ENCODE data around the gene HOMER2. TPM values are rescaled to one million over a fixed set of nuclear protein-coding genes. Genes with fewer than 3 reads are reported as not detected.
"Not testable (repeated sequence)": the region's sequence is repeated elsewhere in the genome, so short reads cannot be mapped to it uniquely, and the experiment has no call there.

The HOMER2 gene
- 1 to 10 TPM; 2.2 to 4.4 TPM for total RNA-seq

- Mint-ChIP-seq H3K9me3 (no peaks in the 10 kb centered on the region), H3K36me3 (no peaks in the 10 kb centered on the region), H3K27ac (no peak within 1 kb of the TSS)
- peak in 1 of 2 donors; percentile 19 for DNase-seq (ENCODE audit: low spot score in 2 of 2)
- peak; percentile 34 to 71 for ATAC-seq
Observed at GRCh38 chr15:82952158-82953081, at the start of gene HOMER2. TSS of gene HOMER2 (minus strand) at chr15:82952720. CDS start at chr15:82952535, 185 bp downstream.

- not testable (repeated sequence) for H3K9me3 Mint-ChIP-seq; ATAC-seq; H3K36me3 Mint-ChIP-seq; DNase-seq (ENCODE audit: low spot score in 2 of 2)
- H3K27ac Mint-ChIP-seq, result peak overlapping the region in 1 of 2 donors; percentile 60
Observed at GRCh38 chr15:83000672-83001031, 48.1 kb upstream of the HOMER2 start.

- ATAC-seq, result peak; percentile 77 to 86
- H3K27ac Mint-ChIP-seq, result peak overlapping the region; percentile 34 to 60
- peak in 1 of 2 donors; percentile 18 for DNase-seq (ENCODE audit: low spot score in 2 of 2)
- no peaks in the 10 kb centered on the region for H3K9me3 Mint-ChIP-seq
- no peaks in the 10 kb centered on the region for H3K36me3 Mint-ChIP-seq
Observed at GRCh38 chr15:82999905-83000671, 47.6 kb upstream of the HOMER2 start.

DNA sequence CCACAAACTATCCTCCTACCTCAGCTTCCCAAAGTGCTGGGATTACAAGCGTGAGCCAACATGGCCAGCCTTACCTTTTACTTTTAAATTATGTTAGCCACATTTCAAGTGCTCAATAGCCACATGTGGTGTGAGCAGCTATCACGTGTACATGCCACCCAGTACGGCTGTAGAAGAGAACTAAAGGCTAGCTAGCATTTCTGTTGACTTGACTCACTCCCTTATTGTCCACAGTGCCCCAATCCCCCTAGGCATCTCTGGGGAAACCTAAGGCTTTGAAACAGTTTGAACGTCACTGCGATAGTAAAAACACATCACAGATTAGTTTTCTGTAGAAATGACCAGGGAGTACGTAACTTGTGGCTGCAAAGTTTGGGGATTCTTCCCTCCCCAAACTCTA is 46.9 kb upstream of the HOMER2 start:
- no peak for DNase-seq (ENCODE audit: low spot score in 2 of 2)
- no peak for ATAC-seq
- Mint-ChIP-seq H3K36me3 (no peaks in the 10 kb centered on the region), H3K27ac (peak overlapping the region in 1 of 2 donors; percentile 60), H3K9me3 (no peaks in the 10 kb centered on the region)

DNA sequence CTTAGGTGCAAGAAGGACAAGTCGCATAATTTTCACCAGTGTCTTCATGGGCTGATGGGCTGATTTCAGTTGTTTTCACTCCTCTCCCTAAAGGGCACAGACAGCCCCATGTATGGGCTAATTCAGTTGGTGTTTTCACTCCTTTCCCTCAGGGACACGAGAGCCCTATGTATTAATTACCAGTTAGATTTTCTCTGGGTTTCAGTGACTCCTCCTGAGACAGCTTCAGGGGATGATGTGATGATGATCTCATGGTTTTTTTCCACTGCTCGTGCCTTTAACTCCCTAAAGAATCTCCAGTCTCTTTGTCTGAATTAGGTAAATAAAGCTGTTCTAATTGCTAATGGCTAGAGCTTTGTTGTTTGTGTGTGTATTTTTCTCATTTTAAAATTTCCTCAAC is 43.4 kb upstream of the HOMER2 start:
- DNase-seq (ENCODE audit: low spot score in 2 of 2), result no peak
- H3K36me3 Mint-ChIP-seq, result peaks cover 0 to 5% of the 10 kb centered on the region in 2 donors
- ATAC-seq, result no peak
- H3K9me3 Mint-ChIP-seq, result no peaks in the 10 kb centered on the region
- H3K27ac Mint-ChIP-seq, result no peak overlapping the region

DNA sequence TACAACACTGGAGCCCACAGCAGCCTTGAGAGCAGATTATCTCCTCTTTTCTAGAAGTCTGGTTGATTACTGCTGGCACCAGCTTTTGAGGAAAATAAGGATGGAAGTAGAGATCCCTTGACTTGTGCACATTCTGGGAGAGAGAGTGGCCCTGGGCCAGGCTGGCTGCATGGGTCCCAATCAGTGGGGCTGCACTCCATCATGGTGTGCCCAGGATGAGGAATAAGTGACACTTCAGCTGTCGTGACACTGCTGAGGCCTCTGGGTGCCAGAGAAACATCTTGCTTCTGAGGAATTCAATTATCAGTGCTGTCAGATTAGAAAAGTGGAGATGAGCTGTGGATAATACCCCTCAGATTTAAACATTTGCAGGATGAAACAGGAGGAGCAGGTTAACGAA is 42.6 kb upstream of the HOMER2 start:
- peak overlapping the region in 1 of 2 donors; percentile 33 for H3K27ac Mint-ChIP-seq
- ATAC-seq (no peak), DNase-seq (ENCODE audit: low spot score in 2 of 2) (no peak)
- peaks cover 0 to 5% of the 10 kb centered on the region in 2 donors for H3K36me3 Mint-ChIP-seq
- no peaks in the 10 kb centered on the region for H3K9me3 Mint-ChIP-seq

DNA sequence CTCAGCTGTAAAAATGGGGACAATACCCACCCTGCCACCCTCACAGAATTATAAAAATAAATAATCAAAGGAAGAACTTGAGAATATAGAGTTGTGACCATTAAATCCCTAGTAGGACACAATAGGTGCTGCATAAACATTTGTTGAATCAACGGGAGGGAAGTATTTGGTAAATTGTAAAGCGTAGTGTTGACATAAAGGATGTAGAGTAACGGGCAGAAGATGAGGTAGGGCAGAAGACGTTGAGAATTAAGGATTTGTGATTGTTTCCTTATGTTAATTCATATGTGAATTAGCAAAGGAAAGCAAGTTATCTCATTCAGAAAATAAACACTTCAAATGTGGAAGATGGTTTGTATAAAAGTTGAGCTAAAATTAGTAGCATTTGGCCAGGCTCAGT is 40.6 kb upstream of the HOMER2 start:
- Mint-ChIP-seq H3K9me3 (no peaks in the 10 kb centered on the region), H3K36me3 (peaks cover 5 to 6% of the 10 kb centered on the region in 2 donors), H3K27ac (no peak overlapping the region)
- no peak for ATAC-seq
- no peak for DNase-seq (ENCODE audit: low spot score in 2 of 2)

GRCh38 chr15:82992436-82992998 is 40.0 kb upstream of the HOMER2 start:
- DNase-seq (ENCODE audit: low spot score in 2 of 2) (no peak), ATAC-seq (no peak)
- H3K36me3 Mint-ChIP-seq, result peaks cover 5 to 7% of the 10 kb centered on the region in 2 donors
- H3K27ac Mint-ChIP-seq, result no peak overlapping the region
- no peaks in the 10 kb centered on the region for H3K9me3 Mint-ChIP-seq

DNA sequence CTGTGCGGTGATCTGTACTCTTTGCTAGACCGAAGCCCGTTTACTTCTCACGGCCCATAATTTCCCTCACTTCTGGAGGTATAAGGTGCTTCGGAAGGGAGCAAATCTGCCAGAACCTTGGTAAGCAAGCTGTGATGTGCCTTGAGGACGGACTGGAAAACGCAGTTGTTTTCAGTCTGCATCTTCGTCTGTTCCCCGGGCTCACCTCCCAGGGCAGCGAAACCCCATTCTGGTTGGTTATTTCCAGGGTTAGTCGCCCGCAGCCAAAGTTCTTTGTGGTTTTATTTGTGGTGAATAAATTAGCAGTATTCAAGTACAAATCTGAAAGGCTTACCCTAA is 33.9 kb upstream of the HOMER2 start:
- H3K27ac Mint-ChIP-seq, result peak overlapping the region; percentile 90 to 97
- peaks cover 5 to 7% of the 10 kb centered on the region in 2 donors for H3K9me3 Mint-ChIP-seq
- peak; percentile 29 to 42 for ATAC-seq
- DNase-seq (ENCODE audit: low spot score in 2 of 2), result no peak
- peaks cover 22 to 23% of the 10 kb centered on the region in 2 donors for H3K36me3 Mint-ChIP-seq

DNA sequence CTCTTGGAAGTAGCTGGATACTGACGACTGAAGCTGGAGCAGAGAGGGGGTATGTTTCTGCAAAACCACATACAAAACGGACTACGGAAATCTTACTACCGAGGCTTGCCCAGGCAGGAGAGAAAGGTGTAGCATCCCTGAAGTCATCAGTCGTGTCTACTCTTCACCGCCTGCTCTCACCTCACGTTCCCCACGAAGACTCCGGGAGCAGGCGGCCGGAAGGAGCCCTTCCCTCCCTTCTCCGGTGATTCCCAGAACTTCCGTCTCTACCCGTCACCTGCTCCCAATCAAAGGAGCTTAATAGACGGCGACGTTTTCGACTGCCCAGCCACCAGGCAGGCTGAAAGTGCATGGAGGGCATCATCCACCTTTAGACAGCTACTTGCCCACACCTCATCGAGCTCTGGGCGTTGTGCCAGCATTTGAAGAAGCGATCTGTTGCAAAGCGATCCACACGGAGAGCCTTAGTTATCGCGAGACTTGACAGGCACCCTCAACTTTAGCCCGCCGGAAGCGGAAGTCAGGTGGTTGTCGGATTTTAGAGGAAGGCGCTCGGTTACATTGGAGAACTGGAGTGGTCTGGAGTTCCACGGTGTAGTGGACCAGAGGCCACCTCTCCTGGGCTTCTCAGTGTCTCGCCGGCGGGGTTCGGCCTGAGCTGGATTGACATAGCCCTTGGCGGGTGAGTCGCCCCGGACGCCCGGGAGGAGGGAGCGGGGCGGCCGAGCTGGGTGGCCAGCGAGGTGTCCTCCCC is 33.3 kb upstream of the HOMER2 start, which contains the start of gene RAMAC:
Gene RAMAC (plus strand): TSS at position 523 of the 754 bp plus-strand sequence. CDS start 2,809 bp downstream, outside the sequence.
- ATAC-seq (peak; percentile 95 to 96), DNase-seq (ENCODE audit: low spot score in 2 of 2) (peak; percentile 85 to 93)
- Mint-ChIP-seq H3K27ac (peak within 1 kb of the TSS; percentile 90 to 97), H3K9me3 (peaks cover 5 to 7% of the 10 kb centered on the region in 2 donors), H3K36me3 (peaks cover 21 to 23% of the 10 kb centered on the region in 2 donors)

- peaks cover 12 to 16% of the 10 kb centered on the region in 2 donors for H3K36me3 Mint-ChIP-seq
- peaks cover 5 to 7% of the 10 kb centered on the region in 2 donors for H3K9me3 Mint-ChIP-seq
- ATAC-seq (no peak), DNase-seq (ENCODE audit: low spot score in 2 of 2) (no peak)
- no peak overlapping the region for H3K27ac Mint-ChIP-seq
Observed at GRCh38 chr15:82980981-82981380, 28.5 kb upstream of the HOMER2 start.

GRCh38 chr15:82979726-82980125 is 27.2 kb upstream of the HOMER2 start:
- H3K27ac Mint-ChIP-seq, result no peak overlapping the region
- DNase-seq (ENCODE audit: low spot score in 2 of 2) (no peak), ATAC-seq (no peak)
- peaks cover 4% of the 10 kb centered on the region in 2 donors for H3K36me3 Mint-ChIP-seq
- peaks cover 0 to under 1% of the 10 kb centered on the region in 2 donors for H3K9me3 Mint-ChIP-seq

DNA sequence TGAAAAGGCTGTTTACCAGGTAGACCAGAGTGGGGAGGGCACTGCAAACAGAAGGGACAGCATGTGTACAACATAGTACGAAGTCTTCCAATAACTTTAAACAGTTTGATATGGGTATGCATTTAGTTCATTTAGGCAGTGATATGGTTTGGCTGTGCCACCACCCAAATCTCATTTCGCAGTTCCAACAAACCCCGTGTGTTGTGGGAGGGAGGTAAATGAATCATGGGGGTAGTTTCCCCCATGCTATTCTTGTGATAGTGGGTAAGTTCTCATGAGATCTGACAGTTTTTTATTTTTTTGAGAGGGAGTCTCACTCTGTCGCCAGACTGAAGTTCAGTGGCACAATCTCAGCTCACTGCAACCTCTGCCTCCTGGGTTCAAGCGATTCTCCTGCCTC is 25.9 kb upstream of the HOMER2 start:
- no peaks in the 10 kb centered on the region for H3K9me3 Mint-ChIP-seq
- DNase-seq (ENCODE audit: low spot score in 2 of 2), result no peak
- no peak overlapping the region for H3K27ac Mint-ChIP-seq
- ATAC-seq, result peak; percentile 40 to 46
- H3K36me3 Mint-ChIP-seq, result no peaks in the 10 kb centered on the region

DNA sequence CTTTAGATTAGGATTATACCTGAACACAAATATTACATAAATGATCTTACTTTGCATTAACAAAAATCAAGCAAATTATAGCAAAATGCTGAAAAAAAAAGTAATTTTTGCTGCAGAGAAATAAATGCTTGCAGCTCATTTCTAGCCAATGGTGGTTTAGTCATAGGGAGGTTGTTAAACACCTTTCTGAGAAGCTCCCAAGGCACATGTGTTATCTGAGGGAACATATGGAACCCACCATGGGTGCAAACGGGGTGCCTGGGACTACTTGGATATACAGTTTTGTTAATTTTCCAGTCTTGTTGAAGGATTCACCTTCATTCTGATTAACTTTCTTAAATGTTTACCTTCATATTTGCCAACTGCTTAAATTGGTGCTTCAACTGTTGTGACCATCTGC is 24.6 kb upstream of the HOMER2 start:
- Mint-ChIP-seq H3K9me3 (no peaks in the 10 kb centered on the region), H3K27ac (no peak overlapping the region), H3K36me3 (no peaks in the 10 kb centered on the region)
- ATAC-seq (no peak), DNase-seq (ENCODE audit: low spot score in 2 of 2) (no peak)

DNA sequence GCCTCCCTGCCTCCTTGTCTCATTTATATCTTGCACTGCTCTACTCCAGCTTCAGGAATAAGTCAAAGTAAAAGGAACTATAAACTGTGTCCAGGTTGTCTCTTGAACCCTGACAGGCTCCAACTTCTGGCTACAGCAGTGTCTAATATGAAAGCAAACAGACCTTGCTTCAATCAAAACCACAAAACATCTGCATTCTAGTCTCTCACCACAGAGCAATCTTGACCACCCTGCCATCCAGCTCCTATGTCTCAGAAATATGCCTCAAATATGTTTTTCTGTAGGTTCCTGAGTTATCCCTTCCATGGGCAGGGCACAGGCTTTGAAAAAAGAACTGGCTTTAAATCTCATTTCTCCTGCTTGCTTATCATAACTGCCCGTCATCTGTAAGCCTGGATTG is 20.5 kb upstream of the HOMER2 start:
- Mint-ChIP-seq H3K9me3 (no peaks in the 10 kb centered on the region), H3K36me3 (no peaks in the 10 kb centered on the region), H3K27ac (no peak overlapping the region)
- DNase-seq (ENCODE audit: low spot score in 2 of 2) (no peak), ATAC-seq (no peak)

DNA sequence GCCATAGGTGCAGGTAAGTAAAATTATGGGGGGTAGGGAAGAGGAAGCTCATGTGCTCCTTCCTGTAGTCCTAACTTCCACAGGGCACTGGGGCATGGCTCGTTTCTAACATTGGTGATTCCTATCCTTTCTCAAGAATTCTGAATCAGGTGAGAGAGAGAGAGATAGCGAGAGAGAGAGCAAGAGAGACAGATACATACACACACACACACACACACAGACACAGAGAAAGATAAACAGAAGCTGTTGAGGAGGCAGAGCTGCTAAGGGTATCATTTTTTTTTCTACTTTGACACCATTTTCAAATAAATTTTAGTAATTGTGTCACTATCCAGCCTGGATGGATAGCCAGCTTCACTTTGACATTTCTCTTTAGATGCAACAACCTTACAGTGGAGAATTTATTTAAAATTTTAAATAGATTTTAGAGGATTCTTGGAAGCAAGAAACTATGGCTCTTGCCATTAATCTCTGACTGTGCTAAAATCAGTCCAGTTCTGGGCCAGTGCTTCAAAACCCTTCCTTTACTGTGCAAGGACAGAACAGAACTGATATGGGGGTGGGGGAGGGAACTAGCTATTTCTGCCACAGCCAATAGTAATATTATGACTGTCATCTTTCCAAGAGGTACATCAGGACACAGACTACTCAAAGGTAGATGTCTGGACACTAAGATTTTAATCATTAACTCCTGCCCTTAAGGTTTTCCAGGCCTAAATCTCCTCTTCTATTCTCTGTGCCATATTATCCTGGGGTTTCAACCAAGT is 18.9 kb upstream of the HOMER2 start:
- ATAC-seq (no peak), DNase-seq (ENCODE audit: low spot score in 2 of 2) (no peak)
- Mint-ChIP-seq H3K27ac (no peak overlapping the region), H3K9me3 (no peaks in the 10 kb centered on the region), H3K36me3 (no peaks in the 10 kb centered on the region)

All from activated naive CD4-positive, alpha-beta T cell treated with anti-CD3 and anti-CD28 coated beads, Interleukin-2, amount 50 U/mL, for 72 hours (primary cell).